Astrocyte (in vitro differentiated cells and primary cell): ENCODE measurements around the gene SHC3. TPM values are rescaled to one million over a fixed set of nuclear protein-coding genes. Genes with fewer than 3 reads are reported as not detected.

Source experiments
- DNase-seq: peaks from one replicate; pipeline ENCODE4 v3.0.0-alpha.2; 2010; ENCODE audit warnings: low read depth
- FAIRE-seq: peaks from 2 replicates; lab custom pipeline; 2011; peaks lifted over from hg19 to GRCh38; lab: Jason Lieb, UNC
- H2AFZ ChIP-seq: 2 replicates; pipeline ENCODE4 v1.6.0; 2012; ENCODE audit warnings: low read depth, low read length, inconsistent platforms
- H3K27ac ChIP-seq: 2 replicates; pipeline ENCODE4 v1.5.1; 2011; ENCODE audit warnings: low read depth, low read length, inconsistent platforms
- H3K27me3 ChIP-seq: 2 replicates; pipeline ENCODE4 v1.6.0; 2011; ENCODE audit warnings: low read length, inconsistent platforms; ENCODE audit not compliant: insufficient read depth
- H3K36me3 ChIP-seq: 2 replicates; pipeline ENCODE4 v1.5.1; 2011; ENCODE audit warnings: low read length, inconsistent platforms; ENCODE audit not compliant: insufficient read depth
- H3K4me1 ChIP-seq: 2 replicates; pipeline ENCODE4 v1.5.1; 2011; ENCODE audit warnings: low read length, inconsistent platforms; ENCODE audit not compliant: insufficient read depth
- H3K4me2 ChIP-seq: 2 replicates; pipeline ENCODE4 v1.6.0; 2012; ENCODE audit warnings: low read length, inconsistent platforms
- H3K4me3 ChIP-seq: 2 replicates; pipeline ENCODE4 v1.5.1; 2011; ENCODE audit warnings: low read depth, mild to moderate bottlenecking, low read length, inconsistent platforms; ENCODE audit not compliant: insufficient read depth
- H3K79me2 ChIP-seq: 2 replicates; pipeline ENCODE4 v1.6.0; 2012; ENCODE audit warnings: mild to moderate bottlenecking, low read length, inconsistent platforms; ENCODE audit not compliant: insufficient read depth
- H3K9ac ChIP-seq: 2 replicates; pipeline ENCODE4 v1.6.0; 2012; ENCODE audit warnings: mild to moderate bottlenecking, low read length, inconsistent platforms
- H3K9me3 ChIP-seq: 2 replicates; pipeline ENCODE4 v1.5.1; 2012; ENCODE audit warnings: low read depth, mild to moderate bottlenecking, low read length, inconsistent platforms; ENCODE audit not compliant: insufficient read depth
- H4K20me1 ChIP-seq: 2 replicates; pipeline ENCODE4 v1.6.0; 2012; ENCODE audit warnings: low read length, inconsistent platforms; ENCODE audit not compliant: insufficient read depth
- H3K27ac Mint-ChIP-seq: one replicate; pipeline ENCODE4 v1.8.0; 2021; ENCODE audit warnings: mild to moderate bottlenecking, mixed read lengths; ENCODE audit not compliant: unreplicated experiment
- H3K27me3 Mint-ChIP-seq: one replicate; pipeline ENCODE4 v1.8.0; 2021; ENCODE audit warnings: low read depth, mixed read lengths; ENCODE audit not compliant: unreplicated experiment
- H3K36me3 Mint-ChIP-seq: one replicate; pipeline ENCODE4 v1.8.0; 2021; ENCODE audit warnings: low read depth, mixed read lengths; ENCODE audit not compliant: unreplicated experiment
- H3K4me1 Mint-ChIP-seq: one replicate; pipeline ENCODE4 v1.8.0; 2021; ENCODE audit warnings: low read depth, mixed read lengths; ENCODE audit not compliant: unreplicated experiment
- H3K4me3 Mint-ChIP-seq: one replicate; pipeline ENCODE4 v1.8.0; 2021; ENCODE audit warnings: mild to moderate bottlenecking, moderate library complexity, mixed read lengths; ENCODE audit not compliant: unreplicated experiment
- H3K9me3 Mint-ChIP-seq: one replicate; pipeline ENCODE4 v1.8.0; 2021; ENCODE audit warnings: mild to moderate bottlenecking, mixed read lengths; ENCODE audit not compliant: unreplicated experiment
- EZH2 ChIP-seq: IDR thresholded peaks from 2 replicates; pipeline ENCODE4 v1.6.1; 2012; ENCODE audit warnings: mild to moderate bottlenecking, low read length, inconsistent platforms; ENCODE audit not compliant: insufficient read depth
- total RNA-seq: library from RNA; stranded (reverse); gene quantifications from 2 replicates; pipeline ENCODE4 v1.2.1, GENCODE V29; 2021
- TF ChIP-seq, protein P1 (sequence below): IDR thresholded peaks from 2 replicates; pipeline ENCODE4 v1.5.1; 2011; ENCODE audit warnings: low read depth, mild to moderate bottlenecking, inconsistent platforms, low read length, moderate library complexity; ENCODE audit not compliant: insufficient read depth

SHC3 gene
- total RNA-seq, 1 donor from 2014 or later = 4.6 TPM

DNA sequence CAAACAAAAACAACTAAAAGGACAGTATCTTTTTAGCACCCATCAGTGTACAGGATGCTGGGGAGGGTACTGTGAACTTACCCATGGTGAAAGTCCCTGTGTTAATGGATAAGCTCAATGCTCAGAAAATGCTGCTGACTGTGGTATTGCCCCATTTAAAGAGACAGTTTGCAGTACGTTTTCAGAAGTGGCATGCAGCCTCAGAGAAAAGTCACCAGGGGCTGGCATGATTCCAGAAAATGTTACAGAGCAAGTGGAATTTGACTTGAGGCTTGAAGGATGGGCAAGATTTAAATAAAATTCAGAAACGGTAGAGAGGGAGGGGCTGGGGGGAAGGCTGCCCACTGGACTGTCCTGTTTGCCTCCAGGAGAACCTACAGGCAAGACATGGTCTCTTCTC lies 180.1 kb downstream of the SHC3 start:
- H4K20me1 ChIP-seq = peaks cover 62% of the 10 kb centered on the region
- H3K4me3 ChIP-seq = no peak overlapping the region
- H3K79me2 ChIP-seq = peaks cover 48% of the 10 kb centered on the region
- H3K36me3 Mint-ChIP-seq = peaks cover 17% of the 10 kb centered on the region
- H3K9me3 Mint-ChIP-seq = peaks cover 2% of the 10 kb centered on the region
- H3K9me3 ChIP-seq = no peaks in the 10 kb centered on the region
- no peaks in the 10 kb centered on the region for H3K27me3 ChIP-seq
- peaks cover 32% of the 10 kb centered on the region for H3K4me1 ChIP-seq
- H3K36me3 ChIP-seq = peaks cover 33% of the 10 kb centered on the region
- TF ChIP-seq EZH2 = no peak
- TF ChIP-seq, protein P1, sequence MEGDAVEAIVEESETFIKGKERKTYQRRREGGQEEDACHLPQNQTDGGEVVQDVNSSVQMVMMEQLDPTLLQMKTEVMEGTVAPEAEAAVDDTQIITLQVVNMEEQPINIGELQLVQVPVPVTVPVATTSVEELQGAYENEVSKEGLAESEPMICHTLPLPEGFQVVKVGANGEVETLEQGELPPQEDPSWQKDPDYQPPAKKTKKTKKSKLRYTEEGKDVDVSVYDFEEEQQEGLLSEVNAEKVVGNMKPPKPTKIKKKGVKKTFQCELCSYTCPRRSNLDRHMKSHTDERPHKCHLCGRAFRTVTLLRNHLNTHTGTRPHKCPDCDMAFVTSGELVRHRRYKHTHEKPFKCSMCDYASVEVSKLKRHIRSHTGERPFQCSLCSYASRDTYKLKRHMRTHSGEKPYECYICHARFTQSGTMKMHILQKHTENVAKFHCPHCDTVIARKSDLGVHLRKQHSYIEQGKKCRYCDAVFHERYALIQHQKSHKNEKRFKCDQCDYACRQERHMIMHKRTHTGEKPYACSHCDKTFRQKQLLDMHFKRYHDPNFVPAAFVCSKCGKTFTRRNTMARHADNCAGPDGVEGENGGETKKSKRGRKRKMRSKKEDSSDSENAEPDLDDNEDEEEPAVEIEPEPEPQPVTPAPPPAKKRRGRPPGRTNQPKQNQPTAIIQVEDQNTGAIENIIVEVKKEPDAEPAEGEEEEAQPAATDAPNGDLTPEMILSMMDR = no peak
- H3K4me1 Mint-ChIP-seq = peaks cover 32% of the 10 kb centered on the region
- H3K27me3 Mint-ChIP-seq = peaks cover 2% of the 10 kb centered on the region
- no peak overlapping the region for H3K4me2 ChIP-seq
- H3K27ac ChIP-seq = no peak overlapping the region
- no peak overlapping the region for H3K4me3 Mint-ChIP-seq
- H3K9ac ChIP-seq = no peak overlapping the region
- H3K27ac Mint-ChIP-seq = no peak overlapping the region
- H2AFZ ChIP-seq = no peak overlapping the region
- FAIRE-seq (no peak), DNase-seq (no peak)

DNA sequence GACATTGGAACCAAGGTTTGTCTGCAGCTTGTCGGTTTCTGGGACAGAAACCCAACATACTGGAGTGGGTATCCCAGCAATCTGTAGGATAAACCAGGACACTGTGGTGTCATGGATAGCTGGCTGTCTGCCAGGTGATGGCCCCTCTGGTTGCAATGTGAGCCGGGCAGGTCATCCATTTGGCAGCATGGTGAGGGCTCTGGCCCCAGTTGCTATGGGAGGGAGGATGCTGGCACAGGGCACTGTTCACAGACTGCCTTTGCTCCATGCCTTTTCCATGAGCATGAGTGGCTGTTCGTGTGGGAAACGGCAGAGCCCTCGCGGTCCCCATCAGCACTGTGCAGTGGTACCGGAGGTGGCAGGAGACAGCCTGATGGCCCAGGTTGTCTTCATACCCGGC lies 181.0 kb downstream of the SHC3 start:
- FAIRE-seq (no peak), DNase-seq (no peak)
- Mint-ChIP-seq H3K27ac (no peak overlapping the region), H3K9me3 (peaks cover 2% of the 10 kb centered on the region), H3K36me3 (peaks cover 17% of the 10 kb centered on the region), H3K4me3 (no peak overlapping the region), H3K4me1 (peaks cover 32% of the 10 kb centered on the region), H3K27me3 (peaks cover 2% of the 10 kb centered on the region)
- Histone ChIP-seq H4K20me1 (peaks cover 68% of the 10 kb centered on the region), H3K79me2 (peaks cover 56% of the 10 kb centered on the region), H3K27me3 (no peaks in the 10 kb centered on the region), H3K27ac (no peak overlapping the region), H3K4me1 (peaks cover 36% of the 10 kb centered on the region), H3K36me3 (peaks cover 25% of the 10 kb centered on the region), H2AFZ (no peak overlapping the region), H3K4me3 (no peak overlapping the region), H3K9me3 (no peaks in the 10 kb centered on the region), H3K4me2 (no peak overlapping the region), H3K9ac (no peak overlapping the region)
- TF ChIP-seq EZH2 = no peak
- TF ChIP-seq, protein P1 = no peak

DNA sequence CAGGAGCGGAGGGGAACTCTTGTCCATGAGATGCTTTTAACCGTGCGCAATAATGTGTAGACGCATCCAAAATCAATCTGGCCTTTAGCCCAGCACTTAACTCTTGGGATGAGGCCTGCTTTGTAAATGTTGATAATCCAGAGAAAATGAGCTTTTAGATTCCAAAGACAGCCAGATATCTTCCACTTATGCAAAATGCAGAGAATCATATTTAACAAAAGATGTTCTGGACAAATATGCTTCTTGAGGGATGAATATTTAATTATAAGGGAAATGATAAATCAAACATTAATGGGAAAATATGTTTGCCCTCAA lies 181.7 kb downstream of the SHC3 start:
- Histone ChIP-seq H3K4me1 (peaks cover 36% of the 10 kb centered on the region), H3K9ac (no peak overlapping the region), H4K20me1 (peaks cover 68% of the 10 kb centered on the region), H3K27me3 (no peaks in the 10 kb centered on the region), H3K9me3 (no peaks in the 10 kb centered on the region), H3K4me3 (no peak overlapping the region), H3K4me2 (no peak overlapping the region), H3K36me3 (peaks cover 20% of the 10 kb centered on the region), H3K79me2 (peaks cover 64% of the 10 kb centered on the region), H2AFZ (no peak overlapping the region), H3K27ac (no peak overlapping the region)
- DNase-seq (no peak), FAIRE-seq (no peak)
- Mint-ChIP-seq H3K4me3 (no peak overlapping the region), H3K36me3 (peaks cover 12% of the 10 kb centered on the region), H3K27ac (no peak overlapping the region), H3K4me1 (peaks cover 32% of the 10 kb centered on the region), H3K27me3 (peaks cover 2% of the 10 kb centered on the region), H3K9me3 (peaks cover 2% of the 10 kb centered on the region)
- no peak for TF ChIP-seq EZH2
- TF ChIP-seq, protein P1 = no peak
